Stimulated activated CD8-positive, alpha-beta memory T cell treated with anti-CD3 and anti-CD28 coated beads, Interleukin-12 subunit alpha, Interleukin-12 subunit beta, amount 100 ng/mL, for 24 hours (primary cell): ENCODE data around the gene FARP1.

Experiments
- DNase-seq: peaks from one replicate; pipeline ENCODE4 v3.0.0-alpha.2; 2020; ENCODE audit errors: extremely low read depth

The FARP1 gene

DNA sequence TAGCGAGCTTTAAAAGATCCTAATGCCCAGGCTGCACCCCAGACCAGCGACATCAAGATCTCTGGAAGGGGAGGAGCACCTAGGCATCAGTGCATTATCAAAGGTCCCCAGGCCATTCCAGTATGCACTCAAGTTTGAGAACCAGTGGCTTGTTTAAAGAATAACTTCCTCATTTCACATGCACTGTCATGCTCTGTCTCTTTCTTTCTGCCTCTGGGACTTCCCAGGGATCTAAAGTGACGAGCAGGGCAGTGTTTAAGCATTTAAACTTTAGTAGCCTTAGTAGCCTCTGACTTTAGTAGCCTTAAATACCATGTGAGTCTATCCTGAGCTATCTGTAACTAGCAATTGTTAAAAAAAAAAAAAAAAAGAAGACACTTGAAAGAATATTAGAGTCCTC lies 8.9 kb upstream of the FARP1 start:
- no peak for DNase-seq

- DNase-seq: no peak
Measured at GRCh38 chr13:98134901-98135300, 8.0 kb upstream of the FARP1 start.

DNA sequence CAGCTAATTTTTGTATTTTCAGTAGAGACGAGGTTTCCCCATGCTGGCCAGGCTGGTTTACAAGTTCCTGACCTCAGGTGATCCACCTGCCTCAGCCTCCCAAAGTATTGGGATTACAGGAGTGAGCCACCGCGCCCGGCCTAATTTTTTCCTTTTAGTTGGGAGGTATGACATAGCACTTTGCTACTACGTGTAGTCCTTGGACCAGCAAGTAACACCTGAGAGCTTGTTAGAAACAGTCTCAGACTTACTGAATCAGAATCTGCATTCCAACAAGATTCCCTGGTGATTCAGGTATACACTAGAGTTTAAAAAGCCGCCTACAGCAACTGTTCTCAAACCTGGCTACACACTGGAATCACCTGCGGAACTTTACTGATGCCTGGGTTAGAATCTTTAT lies 1.8 kb upstream of the FARP1 start:
- no peak for DNase-seq

DNA sequence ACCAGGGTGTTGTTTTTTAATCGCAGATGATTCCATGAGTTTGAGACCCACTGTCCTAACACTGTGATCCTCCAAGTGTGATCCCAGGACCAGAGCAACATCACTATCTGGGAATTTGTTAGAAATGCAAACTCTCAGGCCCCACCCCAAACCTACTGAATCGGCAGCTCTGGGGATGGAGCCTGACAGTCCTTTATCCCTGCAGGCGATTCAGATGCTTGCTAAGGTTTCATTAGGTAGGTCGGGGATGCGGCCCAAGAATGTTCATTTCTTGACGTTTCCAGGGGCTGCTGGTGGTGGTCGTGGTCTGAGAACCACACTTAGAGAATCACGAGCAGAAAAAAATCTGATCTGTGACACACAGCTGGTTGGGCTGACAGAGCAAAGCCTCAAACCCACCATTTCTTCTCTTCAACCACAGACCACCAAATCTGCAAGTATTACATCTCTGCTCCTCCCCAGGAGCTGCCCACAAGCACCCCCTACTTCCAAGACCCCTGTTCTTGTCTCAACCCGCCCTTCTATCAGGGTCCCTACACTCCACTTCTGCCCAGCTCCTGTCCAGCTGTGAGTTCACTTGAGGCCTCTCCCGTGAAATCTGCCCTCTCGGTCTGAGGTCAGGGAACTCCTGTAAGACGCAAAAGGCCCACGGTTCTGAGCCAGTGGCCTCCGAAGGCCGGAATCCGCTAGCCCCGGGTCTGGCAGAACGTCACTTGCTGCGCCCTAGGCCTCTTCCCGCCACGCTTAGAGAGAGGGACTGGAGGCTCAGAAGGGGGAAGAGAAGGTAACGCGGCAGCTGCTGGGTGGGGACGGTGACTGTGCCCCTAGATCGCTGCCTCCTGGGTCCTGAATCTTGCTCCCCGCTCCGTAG lies 1.1 kb upstream of the FARP1 start:
- DNase-seq: no peak

- DNase-seq: no peak
Measured at GRCh38 chr13:98143157-98143553, 261 bp downstream of the FARP1 start.

DNA sequence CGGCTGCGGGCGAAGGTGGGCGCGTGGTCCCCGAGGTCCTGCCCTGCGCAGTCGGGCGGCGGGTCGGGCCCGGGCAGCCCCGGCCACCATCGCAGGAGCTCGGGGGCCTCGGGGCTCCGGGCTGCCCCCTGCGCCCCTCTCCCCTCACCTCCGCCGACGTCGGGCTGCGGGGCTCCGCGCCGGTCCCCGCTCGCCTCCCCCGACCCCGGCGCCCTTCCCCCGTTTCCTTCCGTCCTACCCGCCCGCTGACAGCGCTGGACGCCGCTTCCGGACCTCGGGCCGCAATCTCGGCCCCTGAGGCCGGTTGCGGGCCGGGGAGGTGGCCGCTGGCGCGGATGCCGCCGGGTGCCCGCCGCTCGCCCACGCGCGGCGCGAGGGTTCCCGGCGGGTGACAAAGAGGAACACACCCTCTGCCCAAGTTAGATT lies 720 bp downstream of the FARP1 start:
- no peak for DNase-seq

DNA sequence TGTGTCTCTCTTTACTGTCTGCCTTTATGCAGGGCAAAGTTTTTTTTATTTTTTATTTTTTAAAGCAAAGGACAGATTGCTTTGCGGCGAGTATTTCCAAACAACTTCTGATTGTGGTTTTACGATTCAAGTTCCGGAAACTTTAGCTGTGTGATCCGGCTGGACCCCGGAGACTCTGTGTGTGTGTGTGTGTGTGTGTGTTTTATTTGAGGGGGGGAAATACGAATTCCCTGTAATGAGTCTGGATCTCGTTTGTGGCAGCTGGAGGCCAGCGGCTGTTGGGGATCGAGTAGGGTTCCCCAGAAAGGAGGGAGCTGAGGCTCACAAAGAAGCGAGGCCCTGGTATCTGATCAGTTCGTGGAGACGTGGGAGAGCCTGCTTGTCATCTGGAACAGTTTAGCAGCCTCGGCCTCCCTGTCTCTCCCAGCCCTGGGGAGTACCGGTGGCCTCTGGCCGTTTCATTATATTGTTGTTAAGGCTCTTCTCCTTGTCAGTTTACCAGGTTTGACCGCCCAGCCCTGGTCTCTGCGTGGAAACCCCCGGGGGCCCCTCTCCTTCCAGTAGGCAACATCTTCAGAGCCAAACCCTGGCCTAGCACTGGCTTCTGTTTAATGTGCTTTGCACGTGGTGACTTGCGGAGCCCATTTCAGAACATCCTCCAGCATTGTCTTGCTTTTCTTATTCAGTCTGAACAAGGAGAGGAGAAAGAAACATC lies 1.3 kb downstream of the FARP1 start:
- no peak for DNase-seq

- DNase-seq: no peak
Measured at GRCh38 chr13:98144801-98145350, 2.0 kb downstream of the FARP1 start.

- no peak for DNase-seq
Measured at GRCh38 chr13:98147521-98147920, 4.6 kb downstream of the FARP1 start.

DNA sequence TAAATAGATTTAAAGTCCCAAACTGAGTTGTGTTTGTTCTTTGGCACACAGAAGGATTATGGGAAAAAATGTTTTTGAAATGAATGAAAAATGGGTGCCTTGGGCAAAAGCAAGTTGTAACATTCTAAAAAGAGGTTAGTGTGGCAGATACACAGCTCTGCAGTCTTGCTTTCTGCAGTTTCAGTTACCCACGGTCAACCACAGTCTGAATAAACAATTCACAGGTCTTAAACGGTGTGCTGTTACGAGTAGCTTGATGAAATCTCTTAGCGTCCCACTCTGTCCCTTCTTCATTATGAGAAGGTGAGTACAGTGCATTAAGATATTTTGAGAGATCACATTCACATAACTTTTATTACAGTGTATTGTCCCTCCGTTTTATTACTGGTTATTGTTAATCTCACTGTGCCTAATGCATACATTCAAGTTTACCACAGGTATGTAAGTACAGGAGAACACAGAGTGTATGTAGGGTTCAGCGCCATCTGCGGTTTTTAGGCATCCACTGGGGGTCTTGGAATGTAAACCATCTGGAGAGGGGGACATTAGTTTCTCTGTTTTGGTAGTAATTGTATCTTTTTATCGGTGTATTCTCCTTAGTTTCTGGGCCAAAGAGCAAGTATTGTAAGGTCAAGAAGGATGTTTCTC lies 8.1 kb downstream of the FARP1 start:
- no peak for DNase-seq

DNA sequence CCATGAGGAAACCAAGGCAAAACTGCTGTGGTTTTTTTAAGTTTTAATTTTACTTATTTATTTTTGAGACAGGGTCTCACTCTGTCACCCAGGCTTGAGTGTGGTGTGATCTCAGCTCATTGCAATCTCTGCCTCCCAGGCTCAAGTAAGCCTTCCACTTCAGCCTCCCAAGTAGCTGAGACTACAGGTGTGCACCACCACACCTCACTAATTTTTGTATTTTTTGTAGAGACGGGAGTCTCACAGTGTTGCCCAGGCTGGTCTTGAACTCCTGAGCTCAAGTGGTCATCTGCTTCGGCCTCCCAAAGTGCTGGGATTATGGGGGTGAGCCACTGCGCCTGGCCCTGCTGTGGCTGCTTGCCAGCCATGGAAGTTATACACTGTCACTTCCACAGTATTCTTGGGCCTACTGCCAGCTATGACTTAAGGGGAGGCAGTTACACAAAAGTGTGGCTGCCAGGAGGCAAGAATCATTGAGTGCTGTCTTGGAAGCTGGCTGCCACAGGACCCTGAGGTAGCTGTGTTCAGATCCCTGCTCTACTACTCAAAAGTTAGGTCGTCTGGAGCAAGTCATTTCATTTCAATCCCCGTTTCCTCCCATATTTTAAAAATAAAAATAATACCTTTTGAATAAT lies 12.7 kb downstream of the FARP1 start:
- no peak for DNase-seq

- DNase-seq: no peak
Measured at GRCh38 chr13:98156259-98156658, 13.4 kb downstream of the FARP1 start.

GRCh38 chr13:98157188-98157587 lies 14.3 kb downstream of the FARP1 start:
- DNase-seq: no peak

- no peak for DNase-seq
Measured at GRCh38 chr13:98157609-98158008, 14.7 kb downstream of the FARP1 start.

- no peak for DNase-seq
Measured at GRCh38 chr13:98158172-98158899, 15.4 kb downstream of the FARP1 start.

DNA sequence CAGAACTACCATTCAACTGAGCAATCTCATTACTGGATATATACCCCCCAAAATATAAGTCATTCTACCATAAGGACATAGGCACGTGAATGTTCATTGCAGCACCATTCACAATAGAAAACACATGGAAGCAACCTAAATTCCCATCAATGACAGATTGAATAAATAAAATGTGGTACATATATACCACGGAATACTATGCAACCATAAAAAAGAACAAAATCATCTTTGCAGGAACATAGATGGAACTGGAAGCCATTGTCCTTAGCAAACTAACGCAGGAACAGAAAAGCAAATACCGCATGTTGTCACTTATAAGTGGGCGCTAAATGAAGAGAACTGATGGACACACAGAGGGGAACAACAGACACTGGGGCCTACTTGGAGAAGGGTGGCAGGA lies 20.0 kb downstream of the FARP1 start:
- no peak for DNase-seq

DNA sequence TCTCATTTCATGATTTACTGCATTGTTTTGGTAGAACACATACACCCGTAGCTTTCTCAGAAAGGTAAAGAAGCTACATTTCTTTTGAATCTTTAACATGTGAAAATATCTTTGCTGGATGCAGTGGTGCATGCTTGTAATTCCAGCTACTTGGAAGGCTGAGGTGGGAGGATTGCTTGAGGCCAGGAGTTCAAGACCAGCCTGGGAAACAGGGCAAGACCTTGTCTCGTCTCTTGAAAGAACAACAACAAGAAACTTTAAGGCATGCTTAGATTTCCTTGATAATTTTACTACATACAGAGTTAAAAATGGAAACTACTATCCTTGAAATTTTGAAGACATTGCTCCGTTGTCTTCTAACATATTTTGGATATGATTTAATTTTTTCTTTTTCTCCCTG lies 26.4 kb downstream of the FARP1 start:
- DNase-seq: no peak

- DNase-seq: no peak
Measured at GRCh38 chr13:98171900-98172589, 29.2 kb downstream of the FARP1 start.

DNA sequence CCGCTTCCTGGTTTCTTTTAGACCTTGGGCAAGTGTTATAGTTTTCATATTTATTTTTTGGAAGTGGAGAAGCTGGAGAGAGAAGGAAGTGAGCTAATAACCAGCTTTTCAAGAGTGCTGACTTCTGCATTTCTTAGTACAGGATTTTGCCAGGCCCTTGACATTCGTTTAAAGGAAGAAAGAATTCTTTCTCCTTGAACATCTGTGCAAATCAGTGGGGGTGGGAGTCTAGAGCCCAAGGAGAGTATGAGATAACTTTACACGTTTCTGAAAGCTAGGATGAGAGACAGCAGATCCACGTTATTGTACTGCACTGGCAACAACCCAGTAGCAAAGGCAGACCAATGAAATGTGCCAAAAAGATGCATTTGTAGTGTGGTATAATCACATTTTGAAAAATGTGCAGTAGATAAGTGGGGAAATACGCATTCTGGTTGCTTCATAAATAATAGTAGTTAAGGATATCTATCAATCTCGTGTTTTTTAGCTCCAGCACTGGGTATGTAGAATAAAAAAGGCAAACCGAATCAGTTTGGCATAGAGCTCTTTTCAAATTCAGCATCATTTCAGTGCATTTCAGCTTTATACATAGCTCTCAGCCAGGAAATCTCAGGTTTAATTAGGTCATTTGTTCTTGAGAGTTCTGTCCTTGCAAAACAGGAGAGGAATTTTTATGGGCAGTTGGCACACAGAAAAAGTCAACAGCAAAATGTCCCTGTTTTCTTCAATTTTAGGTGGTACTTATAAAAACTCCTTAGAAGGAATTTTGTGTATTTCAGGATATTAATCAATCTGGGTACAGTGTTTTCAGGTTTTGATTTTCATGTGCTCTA lies 29.9 kb downstream of the FARP1 start:
- DNase-seq: no peak
